Measurements from ENCODE around the gene WAC. TPM values are rescaled to one million over a fixed set of nuclear protein-coding genes. Genes with fewer than 3 reads are reported as not detected.

WAC gene
- total and polyA plus RNA-seq, 5 donors from 2014 or later: 80.5 to 205 (median 91.6) TPM

- Histone ChIP-seq H3K4me1 (ENCODE audit: control insufficient read depth, insufficient read depth, low read length, poor library complexity, severe bottlenecking) (peaks cover 10% of the 10 kb centered on the region), H3K27ac (ENCODE audit: insufficient read depth, low read length, poor library complexity, severe bottlenecking) (no peak overlapping the region), H3K36me3 (ENCODE audit: control insufficient read depth, insufficient read depth, low read length) (no peaks in the 10 kb centered on the region), H3K27me3 (ENCODE audit: control insufficient read depth, insufficient read depth, low read length) (peaks cover 24% of the 10 kb centered on the region), H3K9me3 (ENCODE audit: control insufficient read depth in 2 of 2, low read length in 2 of 2) (no peaks in the 10 kb centered on the region), H3K4me3 (ENCODE audit: low read depth, low read length) (no peak overlapping the region)
- H3K4me3 Mint-ChIP-seq: no peak overlapping the region
- DNase-seq: no peak
- H3K36me3 Mint-ChIP-seq: no peaks in the 10 kb centered on the region
- H3K9me3 Mint-ChIP-seq: no peaks in the 10 kb centered on the region
- ATAC-seq (ENCODE audit: low read depth in 2 of 2): no peak
- peaks cover 0 to 19% (median 14%) of the 10 kb centered on the region in 4 donors for H3K4me1 Mint-ChIP-seq
- peak overlapping the region in 1 of 3 donors; percentile 20 for H3K27ac Mint-ChIP-seq
- H3K27me3 Mint-ChIP-seq: peaks cover 52% of the 10 kb centered on the region
These were observed 134.0 kb downstream of the WAC start for GRCh38 chr10:28666751-28667467.

- H3K27me3 ChIP-seq (ENCODE audit: control insufficient read depth, insufficient read depth, low read length): peaks cover 32% of the 10 kb centered on the region
- H3K4me3 ChIP-seq (ENCODE audit: low read depth, low read length): no peak overlapping the region
- no peak overlapping the region for H3K27ac ChIP-seq (ENCODE audit: insufficient read depth, low read length, poor library complexity, severe bottlenecking)
- peaks cover 57% of the 10 kb centered on the region for H3K27me3 Mint-ChIP-seq
- DNase-seq: peak in 2 of 3 donors; percentile 18 to 27
- no peaks in the 10 kb centered on the region for H3K9me3 Mint-ChIP-seq
- H3K4me3 Mint-ChIP-seq: peak overlapping the region in 2 of 4 donors; percentile 49 to 79
- H3K4me1 ChIP-seq (ENCODE audit: control insufficient read depth, insufficient read depth, low read length, poor library complexity, severe bottlenecking): peaks cover 10% of the 10 kb centered on the region
- no peaks in the 10 kb centered on the region for H3K36me3 ChIP-seq (ENCODE audit: control insufficient read depth, insufficient read depth, low read length)
- no peak overlapping the region for H3K27ac Mint-ChIP-seq
- ATAC-seq (ENCODE audit: low read depth in 2 of 2): peak; percentile 56 to 57
- H3K9me3 ChIP-seq (ENCODE audit: control insufficient read depth in 2 of 2, low read length in 2 of 2): no peaks in the 10 kb centered on the region
- H3K36me3 Mint-ChIP-seq: no peaks in the 10 kb centered on the region
- peaks cover 0 to 19% (median 14%) of the 10 kb centered on the region in 4 donors for H3K4me1 Mint-ChIP-seq
These were observed 135.7 kb downstream of the WAC start for GRCh38 chr10:28668363-28669226.

- H3K36me3 Mint-ChIP-seq: no peaks in the 10 kb centered on the region
These were observed 136.6 kb downstream of the WAC start for GRCh38 chr10:28669227-28670173.

More at GRCh38 chr10:28669227-28670173, 136.6 kb downstream of the WAC start:
- H3K27me3 ChIP-seq (ENCODE audit: control insufficient read depth, insufficient read depth, low read length): peaks cover 32% of the 10 kb centered on the region
- ATAC-seq (ENCODE audit: low read depth in 2 of 2) (no peak), DNase-seq (no peak)
- no peaks in the 10 kb centered on the region for H3K9me3 ChIP-seq (ENCODE audit: control insufficient read depth in 2 of 2, low read length in 2 of 2)
- no peaks in the 10 kb centered on the region for H3K36me3 ChIP-seq (ENCODE audit: control insufficient read depth, insufficient read depth, low read length)
- H3K4me1 Mint-ChIP-seq: peaks cover 0 to 19% (median 14%) of the 10 kb centered on the region in 4 donors
- H3K4me3 Mint-ChIP-seq: peak overlapping the region in 2 of 4 donors; percentile 49 to 79
- peak overlapping the region in 1 of 3 donors; percentile 26 for H3K27ac Mint-ChIP-seq
- no peaks in the 10 kb centered on the region for H3K9me3 Mint-ChIP-seq
- H3K27ac ChIP-seq (ENCODE audit: insufficient read depth, low read length, poor library complexity, severe bottlenecking): no peak overlapping the region
- peaks cover 10% of the 10 kb centered on the region for H3K4me1 ChIP-seq (ENCODE audit: control insufficient read depth, insufficient read depth, low read length, poor library complexity, severe bottlenecking)
- peaks cover 60% of the 10 kb centered on the region for H3K27me3 Mint-ChIP-seq
- H3K4me3 ChIP-seq (ENCODE audit: low read depth, low read length): no peak overlapping the region

Other genes with a start within 250 kb of the WAC start
- gene MPP7, start 230.1 kb upstream of the WAC start, total RNA-seq: 14.3 TPM
- 10 to 100 TPM in 2 of 4 donors, 1 to 10 TPM in 2; 6.8 to 14.2 (median 10.3) TPM for gene MPP7, start 230.1 kb upstream of the WAC start, polyA plus RNA-seq
- 1.2 TPM for gene BAMBI, start 144.4 kb downstream of the WAC start, total RNA-seq
- gene BAMBI, start 144.4 kb downstream of the WAC start, polyA plus RNA-seq: under 1 TPM in 1 of 4 donors, not detected in 3; 0.20 TPM